GM21737 (cell line): ENCODE results near the gene MACF1.
A peak's percentile ranks its signal among the peaks of the same experiment; 100 is the strongest.

ENCODE experiments used
- ATAC-seq: cut with Tn5 transposase; IDR thresholded peaks from one replicate; pipeline ENCODE4 v1.9.1; 2021; ENCODE audit warnings: mild to moderate bottlenecking, moderate library complexity; ENCODE audit not compliant: unreplicated experiment

MACF1 gene

DNA sequence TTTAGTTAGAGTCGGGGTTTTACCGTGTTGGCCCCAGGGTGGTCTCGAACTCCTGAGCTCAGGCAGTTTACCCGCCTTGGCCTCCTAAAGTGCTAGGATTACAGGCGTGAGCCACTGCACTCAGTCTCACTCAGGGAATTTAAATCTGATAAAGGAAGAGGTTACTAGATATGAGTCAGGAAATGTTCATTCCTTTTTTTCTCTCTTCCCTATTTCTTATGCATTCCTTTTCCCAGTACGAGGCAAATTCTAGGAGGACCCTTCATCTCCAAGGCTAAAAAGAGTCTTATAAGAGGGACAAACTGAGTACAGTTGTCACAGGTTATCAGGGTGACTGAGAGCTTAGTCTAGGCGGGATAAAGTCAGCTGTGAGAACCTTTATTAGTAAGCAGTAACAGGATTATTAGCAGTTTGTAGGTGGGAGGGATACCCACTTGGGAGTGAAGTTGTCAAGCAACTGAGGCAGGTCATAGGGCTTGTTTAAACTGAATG, 9.1 kb downstream of the MACF1 start:
- ATAC-seq: no peak

DNA sequence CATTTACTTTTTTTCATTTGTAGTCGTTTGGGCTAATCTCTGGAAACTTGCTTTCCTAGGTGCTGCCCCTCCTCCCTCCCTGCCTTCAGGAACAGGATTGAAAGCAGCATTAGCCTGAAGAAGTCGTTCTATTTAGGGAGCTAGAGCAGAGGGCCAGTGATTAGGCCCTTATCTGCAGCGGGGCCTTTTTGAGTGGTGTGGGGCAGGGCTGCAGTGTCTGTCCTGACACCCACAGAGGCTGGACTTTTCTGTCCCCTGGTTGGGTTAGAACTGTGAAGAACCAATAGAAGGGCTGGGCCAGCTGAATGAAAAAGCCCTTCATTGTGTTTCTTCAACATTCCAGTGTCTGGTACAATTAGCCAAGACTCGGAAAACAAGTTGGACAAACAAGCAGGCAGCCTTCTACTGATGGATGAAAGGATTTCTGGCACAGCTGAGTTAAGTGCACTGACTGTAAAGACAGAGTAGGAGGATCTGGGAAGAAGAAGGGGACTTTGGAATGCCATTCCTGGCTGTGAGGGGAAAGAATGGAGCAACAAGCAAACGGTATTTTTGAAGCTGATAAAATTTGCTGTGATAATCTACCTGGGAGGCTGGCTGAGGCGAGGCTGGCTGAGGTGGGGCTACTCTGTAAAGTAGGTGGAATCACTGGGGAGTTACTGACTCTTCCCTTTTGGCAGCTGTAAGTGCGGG, 9.7 kb downstream of the MACF1 start:
- no peak for ATAC-seq

DNA sequence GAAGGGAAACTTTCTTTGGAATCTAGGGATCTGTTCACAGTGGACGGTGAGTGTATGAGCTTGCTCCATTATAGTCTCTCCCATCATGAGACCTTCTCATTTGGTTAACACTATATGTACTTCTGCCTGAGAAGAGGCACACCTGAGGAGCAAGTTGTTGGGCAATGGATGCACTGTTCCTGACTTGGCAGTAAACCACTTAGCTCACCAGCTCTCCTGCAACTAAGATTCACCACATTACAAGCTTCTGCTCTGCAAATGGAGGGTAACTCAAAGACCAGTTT, 10.2 kb downstream of the MACF1 start:
- no peak for ATAC-seq

DNA sequence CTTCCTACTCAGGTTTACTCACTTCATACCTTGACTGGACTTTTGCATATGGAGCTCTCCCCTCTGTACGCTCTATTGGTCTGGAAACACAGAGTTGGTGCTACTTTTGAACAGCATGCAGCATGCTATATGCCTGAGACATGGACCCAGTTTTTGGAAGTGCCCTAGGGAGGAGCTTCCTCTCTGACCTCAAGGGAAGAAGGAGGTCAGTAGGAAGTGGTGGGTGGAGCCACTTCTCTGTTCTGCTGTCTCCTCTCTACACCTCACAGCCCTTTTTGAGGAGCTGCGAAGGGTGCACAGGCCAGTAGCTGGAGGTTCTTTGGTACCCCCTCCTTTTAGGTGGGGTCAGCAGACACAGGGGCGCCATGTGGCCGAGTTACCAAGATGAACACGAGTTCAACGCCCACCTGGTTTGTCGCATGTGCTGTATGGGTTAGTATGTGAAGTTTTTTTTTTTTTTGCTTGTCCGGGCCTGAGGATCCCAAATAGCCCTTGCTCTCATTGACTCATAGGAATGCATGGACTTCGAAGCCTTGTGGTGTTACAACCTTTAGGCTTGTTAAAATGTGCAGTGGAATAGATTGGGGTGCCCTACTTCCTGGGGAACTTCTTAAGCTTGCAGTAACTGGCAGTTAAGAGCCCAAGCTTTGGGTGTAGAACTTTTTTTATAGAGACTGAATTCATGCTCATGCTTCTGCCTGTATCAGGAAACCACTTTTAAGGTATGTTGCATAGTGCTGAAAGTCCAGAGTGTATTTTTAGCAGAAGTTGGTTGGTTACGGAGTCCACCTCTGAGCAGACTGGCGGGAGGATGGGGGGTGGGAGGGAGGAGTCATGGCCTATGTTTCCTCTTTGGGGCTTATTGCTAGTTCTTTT, 10.7 kb downstream of the MACF1 start:
- ATAC-seq: peak; percentile 61

DNA sequence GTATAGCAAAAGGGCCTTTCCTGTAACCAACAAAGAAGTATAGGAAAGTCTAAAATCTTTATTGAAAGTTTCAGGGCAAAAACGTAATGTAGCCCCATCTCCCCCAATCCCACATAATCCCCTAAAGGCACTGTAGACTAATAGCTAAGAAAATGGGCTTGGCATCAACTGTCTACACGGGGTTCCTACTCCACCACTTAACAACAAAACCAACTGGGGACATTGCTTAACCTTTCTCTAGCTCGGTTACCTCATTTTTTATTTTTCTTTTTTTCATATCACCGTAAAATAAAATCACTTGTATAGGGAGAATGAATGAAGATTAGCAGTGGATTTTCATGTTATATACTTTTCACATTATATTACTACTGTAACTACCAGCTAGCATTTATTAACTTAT, 12.3 kb downstream of the MACF1 start:
- ATAC-seq: no peak

DNA sequence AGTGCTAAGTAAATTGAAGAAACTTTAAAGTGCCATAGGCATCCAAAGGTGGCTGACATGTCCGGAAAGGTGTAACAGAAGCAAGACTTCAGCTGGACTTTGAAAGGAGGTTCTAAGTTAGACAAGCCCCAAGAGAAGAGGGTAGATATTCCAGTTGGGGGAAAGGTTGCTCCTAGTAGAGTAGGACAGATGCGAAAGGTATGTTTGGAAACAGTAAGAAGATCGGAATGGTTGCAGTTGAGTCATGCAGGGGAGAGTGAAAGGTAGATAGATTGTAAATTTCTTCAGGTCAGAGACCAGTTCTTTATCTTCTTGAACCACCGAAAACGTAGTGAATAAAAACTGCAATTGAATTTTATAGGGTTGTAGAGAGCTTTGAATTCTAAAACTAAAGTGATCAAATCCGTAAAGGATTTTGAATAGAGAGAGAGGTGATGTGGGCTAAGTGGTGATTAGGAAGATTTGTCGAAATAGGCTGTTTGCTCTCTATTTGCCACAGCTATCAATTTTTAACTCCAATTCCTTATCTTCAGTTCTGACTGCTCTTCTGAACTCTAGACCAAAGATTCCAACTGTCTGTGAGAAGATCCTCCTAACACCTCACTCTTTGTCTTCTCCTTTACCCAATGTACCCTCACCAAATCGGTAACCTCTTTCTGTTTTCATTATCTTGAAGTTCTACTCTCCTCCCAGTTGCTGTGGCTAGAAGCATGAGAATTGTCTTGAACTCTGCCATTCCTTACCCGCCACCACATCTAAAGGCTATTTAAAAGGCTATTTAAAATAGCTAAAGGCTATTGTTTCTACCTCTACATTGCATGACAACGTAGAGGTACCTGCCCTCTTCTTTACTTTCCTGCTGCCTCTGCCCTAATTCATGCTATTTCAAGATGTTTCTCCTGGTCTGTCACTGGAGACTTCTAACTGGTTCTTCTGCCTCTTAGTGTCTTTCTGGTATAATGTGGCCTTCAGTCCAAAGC, 16.7 kb downstream of the MACF1 start:
- no peak for ATAC-seq

DNA sequence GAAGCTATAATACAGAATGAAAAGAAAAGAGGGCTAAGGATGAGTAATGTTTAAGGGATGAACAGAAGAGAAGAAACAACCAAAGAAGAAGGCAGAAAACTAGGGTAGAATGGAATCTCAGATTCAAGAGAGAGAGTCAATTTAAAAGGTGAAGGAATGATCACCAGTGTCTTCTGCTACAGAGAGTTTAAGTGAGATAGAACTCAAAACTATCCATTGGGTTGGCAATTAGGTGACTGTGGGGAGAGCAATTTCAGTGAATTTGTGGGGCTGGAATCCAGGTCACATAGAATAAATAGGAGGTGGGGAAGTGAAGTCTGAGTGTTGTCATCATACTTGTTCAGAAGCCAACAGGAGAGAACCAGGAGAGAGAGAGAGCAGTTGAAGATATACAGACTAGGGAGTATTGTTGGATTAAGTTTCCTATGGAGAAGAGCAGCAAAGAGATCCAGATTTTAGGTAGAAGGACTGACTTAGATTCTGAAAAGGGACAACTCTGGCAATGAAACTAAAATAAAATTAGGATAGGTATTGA, 19.9 kb downstream of the MACF1 start:
- no peak for ATAC-seq

DNA sequence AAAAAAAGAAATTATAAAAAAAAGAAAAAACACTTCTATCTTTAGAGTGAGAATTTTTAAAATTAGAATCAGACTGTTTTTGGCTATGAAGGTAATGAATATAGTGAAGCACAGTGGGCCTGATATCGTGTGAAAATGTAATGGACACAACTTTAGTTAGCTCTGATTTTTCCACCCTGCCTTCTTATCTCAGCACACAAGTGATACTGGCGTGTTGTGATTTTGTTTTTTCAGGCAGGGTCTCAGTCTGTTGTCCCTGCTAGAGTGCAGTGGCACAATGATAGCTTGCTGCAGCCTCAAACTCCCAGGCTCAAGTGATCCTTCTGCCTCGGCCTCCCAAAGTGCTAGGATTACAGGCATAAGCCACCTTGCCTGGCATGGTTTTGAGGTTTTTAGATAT, 22.3 kb downstream of the MACF1 start:
- ATAC-seq: no peak

DNA sequence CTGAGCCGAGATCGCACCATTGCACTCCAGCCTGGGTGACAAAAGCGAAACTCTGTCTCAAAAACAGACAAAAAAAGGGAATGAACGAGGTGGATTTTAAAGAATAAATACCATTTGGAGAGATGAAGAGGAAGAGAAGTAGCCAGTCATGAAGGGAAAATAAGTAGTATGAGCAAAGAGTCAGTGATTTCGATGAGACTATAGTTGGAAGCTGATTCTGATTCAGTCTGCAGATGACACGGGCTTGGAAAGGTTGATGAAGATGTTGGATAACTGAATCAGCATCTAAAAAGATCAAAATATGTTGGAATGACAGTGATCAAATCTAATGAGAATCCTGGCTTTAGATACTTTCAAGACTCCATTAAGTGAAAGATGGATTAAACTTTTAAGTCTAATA, 23.8 kb downstream of the MACF1 start:
- no peak for ATAC-seq

DNA sequence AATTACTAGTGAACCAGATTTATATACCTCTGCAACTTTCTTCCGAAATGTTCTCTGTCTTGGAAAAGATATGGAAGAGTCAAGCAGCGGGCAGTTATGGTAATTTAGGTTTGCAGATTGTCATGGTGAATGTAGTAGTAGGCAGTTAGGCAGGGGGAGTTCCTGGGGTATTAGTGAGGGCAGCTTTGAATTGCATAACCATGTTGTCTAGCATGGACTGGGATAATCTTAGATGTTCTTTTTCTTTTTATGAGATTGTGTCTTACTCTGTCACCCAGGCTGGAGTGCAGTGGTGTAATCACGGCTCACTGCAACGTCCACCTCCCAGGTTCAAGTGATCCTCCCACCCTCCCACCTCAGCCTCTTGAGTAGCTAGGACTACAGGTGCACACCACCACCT, 25.0 kb downstream of the MACF1 start:
- no peak for ATAC-seq

DNA sequence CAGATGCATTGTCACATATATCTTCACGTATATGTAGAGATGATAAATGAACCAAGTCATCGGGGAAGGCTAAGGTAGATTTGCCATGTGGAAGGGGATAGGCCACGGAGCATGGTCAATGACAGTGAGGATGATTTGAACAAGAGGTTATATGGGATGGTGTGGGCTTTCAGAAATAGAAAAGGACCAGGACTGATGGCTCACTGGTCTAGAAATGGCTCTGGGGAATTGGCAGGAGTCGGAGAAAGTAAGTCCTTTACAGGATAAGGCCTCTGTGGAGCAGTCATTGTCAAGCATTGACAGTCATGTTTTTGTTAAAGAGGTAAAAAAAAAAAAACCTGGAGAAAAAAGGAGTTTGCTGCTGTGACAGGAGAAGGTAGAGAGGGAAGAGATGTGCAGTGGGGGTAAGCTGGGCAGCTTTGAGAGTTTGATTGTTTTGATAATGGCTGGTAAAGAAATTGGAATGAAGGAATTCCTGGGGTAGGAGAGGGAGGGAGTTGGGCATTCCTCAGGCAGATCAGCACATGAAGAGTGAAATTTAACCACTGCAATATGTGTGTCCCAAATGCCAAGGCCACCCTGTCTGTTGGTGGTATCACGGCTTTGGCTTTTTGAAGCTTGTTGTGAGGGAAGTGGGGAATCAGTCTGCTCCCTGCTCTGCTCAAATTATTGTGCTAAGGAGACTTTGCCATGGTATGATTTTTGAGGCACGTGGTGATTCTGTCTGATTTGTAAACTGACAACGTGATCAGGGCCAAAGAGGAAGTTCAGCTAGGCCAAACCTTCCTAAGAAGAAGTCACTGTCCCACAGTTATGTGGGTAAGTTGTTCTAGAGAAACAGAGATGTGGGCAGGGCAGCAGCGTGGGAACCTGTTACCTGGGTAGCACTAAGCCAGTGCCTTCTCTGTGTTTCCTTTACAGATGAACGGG, 26.0 kb downstream of the MACF1 start:
- ATAC-seq: peak; percentile 86

DNA sequence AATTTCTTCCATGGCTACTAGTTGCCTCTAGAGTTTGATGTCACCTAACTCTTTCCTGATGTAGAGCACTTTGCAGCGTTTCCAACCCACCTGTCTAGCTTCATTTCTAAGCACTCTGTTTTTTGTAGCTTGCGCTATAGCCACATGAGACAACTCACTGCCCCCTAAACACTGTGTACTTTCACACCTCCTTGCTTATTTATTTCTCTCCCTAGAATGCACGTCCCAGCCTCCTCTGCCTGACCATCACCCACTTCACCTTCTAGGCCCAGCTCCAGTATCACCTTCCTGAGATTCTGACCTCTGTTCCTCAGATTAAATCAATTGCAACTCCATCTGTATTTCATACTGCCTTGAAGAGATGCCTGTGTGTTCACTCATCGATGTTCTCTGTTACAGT, 32.5 kb downstream of the MACF1 start:
- ATAC-seq: no peak

DNA sequence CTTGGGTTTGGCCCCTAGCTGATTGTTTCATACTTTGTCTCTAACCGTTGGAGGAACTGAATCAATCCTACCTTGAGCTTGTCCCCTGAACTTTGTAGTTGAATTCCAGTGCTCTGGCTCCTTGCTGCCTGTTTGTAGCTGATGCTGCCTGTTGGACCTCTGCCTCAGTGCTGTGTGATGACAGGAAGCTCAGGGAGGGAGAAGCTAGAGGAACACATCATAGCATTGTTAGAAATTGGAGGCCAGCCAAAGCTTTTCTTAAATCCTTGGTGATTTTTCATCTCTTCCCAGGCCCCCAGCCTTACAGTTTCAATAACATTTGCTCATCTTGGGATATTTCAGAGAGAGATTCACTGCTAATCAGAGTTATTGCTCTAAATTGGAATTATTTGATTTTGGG, 34.0 kb downstream of the MACF1 start:
- ATAC-seq: no peak

DNA sequence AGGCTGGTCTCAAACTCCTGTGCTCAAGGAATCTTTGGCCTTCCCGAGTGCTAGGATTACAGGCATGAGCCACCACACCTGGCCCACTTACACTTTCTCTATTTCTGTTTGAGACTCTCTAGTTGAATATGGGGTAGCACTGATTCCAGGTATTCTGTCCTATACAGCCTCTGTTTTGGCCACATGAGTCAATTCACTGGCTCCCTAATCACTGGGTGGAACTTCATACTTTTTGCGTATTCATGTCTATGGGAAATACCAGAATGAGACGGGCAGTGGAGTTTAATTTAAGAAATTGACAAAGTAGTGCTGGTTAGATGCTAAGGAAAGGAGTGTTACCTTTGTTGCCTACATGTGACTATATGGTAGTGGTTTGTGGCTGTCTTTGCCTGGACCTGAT, 35.5 kb downstream of the MACF1 start:
- ATAC-seq: no peak

DNA sequence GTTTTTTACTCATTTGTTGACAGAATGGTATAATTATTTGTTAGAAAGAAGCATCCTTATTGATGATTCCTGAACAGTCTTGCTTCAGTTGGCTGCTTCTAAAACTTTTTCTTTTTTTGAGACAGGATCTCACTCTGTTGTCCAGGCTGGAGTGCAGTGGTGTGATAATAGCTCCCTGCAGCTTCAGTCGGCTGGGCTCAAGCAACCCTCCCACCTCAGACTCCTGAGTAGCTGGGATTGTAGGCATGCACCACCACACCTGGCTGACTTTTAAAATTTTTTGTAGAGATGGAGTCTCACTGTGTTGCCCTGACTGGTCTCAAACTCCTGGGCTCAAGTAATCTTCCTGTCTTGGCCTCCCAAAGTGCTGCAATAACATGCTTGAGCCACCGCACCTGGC, 38.8 kb downstream of the MACF1 start:
- ATAC-seq: no peak

DNA sequence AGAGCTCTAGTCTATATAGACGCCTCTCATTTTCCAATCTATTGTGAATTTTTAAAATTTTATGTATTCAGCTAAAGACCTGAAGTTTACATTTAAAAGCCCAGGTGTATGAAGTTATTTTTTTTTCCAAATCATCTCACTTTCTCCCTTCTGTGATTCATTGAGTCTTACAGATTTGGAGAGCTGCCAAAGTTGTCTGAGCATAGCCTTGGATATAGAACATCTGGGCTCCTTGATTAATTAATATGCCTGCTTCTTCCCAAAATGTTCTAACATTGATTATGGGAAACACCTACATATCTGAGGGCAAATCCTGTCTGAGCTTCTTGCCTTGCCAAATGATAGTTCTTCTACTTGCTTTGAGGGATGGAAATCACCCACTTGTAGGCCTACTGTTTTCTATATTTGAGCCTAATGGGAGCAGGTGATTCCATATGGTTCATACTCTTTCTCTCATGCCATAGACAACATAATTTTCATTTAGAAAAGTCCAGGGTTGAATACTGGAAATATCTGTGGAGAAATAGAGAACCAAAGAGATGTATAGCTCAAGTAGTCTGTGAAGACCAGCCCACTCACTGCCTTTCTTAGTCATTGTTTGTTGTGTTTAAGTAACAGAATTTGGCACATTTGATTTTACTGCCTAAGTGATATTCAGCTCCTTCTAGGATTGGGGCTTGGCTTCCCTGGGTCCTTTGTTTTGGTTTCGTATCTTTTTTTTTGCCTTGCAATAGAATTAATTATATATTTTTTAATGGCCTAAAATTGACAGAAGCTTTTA, 46.2 kb downstream of the MACF1 start:
- no peak for ATAC-seq

DNA sequence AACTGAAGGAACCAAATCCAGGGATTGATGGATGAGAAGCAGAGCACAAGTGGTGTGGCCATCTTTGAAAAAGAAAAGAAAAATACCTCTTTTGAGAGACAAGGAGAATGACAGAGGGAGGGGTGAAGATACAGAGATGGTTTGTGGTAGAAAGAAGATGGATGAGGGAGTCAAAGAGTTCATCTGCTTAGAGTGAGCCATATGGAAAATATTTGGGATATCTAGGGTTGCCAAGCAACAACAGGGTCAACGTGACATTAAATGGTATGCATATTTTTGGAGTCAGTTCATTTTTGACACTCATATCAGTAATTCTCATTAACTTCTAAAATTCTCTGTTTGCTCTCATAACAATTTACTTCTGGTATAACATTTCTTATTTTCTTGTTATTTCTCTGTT, 50.7 kb downstream of the MACF1 start:
- ATAC-seq: no peak

DNA sequence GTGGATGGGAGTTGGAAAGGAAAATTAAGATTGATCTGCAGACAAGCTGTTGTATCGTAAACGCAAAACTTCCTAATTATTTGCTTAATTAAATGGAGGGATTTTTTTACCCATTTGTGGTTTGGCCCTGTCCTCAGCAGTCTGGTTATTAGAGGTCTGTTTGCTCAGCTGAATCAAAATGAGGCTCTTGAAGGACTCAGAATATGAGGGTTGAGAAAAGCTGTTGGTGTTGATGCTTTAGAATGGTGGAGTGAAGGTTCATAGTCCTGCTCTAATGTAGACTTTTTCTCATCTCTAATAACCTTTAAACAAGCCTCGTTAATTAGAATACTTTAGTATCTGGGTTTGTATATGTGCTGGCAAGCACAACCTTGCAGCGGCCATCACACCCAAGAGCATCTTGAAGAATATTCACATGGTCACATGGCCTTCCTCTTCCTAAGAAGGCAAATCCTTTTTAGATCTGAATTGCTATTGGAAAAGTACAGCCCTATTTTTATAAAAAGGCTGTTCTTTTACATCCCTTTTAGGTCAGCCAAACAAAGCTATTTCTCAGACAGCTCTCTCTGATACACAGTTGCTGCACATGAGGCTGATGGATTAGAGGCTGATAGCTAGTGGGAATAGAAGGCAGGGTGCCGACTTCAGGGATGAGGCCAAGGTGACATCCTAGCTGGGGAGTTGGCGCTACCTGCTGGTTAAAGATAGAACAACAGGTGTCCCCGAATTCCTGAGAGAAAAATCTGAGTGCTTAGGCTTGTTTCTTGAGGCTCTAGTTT, 53.8 kb downstream of the MACF1 start:
- no peak for ATAC-seq

DNA sequence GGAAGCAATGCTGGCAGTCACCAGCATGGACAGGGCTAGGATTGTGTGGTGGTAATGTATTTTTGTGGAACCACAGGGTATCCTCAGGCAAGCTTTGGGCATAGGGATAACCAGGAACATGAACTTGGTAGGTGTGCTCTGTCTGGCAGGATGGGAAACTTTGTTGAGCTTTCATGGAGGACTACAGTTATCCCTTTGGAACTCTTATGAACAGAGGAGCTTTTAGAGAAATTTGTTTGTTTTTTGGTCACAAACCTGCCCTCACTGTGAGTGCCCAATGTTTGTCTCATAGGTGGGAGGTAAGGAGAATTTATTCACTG, 54.4 kb downstream of the MACF1 start:
- ATAC-seq: no peak
